Left hindlimb (tissue), 1 donor: ENCODE measurements around the gene PIGU.
"Not testable (repeated sequence)": the region's sequence is repeated elsewhere in the genome, so short reads cannot be mapped to it uniquely, and the experiment has no call there.

Experiments
- DNase-seq: peaks from one replicate; pipeline ENCODE4 v3.0.0-alpha.2; 2018

PIGU gene

GRCh38 chr20:34706912-34707784 is 30.3 kb upstream of the PIGU start:
- no peak for DNase-seq

- no peak for DNase-seq
Measured at GRCh38 chr20:34706302-34706875, 29.5 kb upstream of the PIGU start.

- DNase-seq = no peak
Measured at GRCh38 chr20:34705397-34706301, 28.8 kb upstream of the PIGU start.

GRCh38 chr20:34705008-34705396 is 28.1 kb upstream of the PIGU start:
- DNase-seq = no peak

GRCh38 chr20:34704177-34705007 is 27.5 kb upstream of the PIGU start, which contains the start of gene TP53INP2:
TSS of gene TP53INP2 (plus strand) at chr20:34704344. CDS start at chr20:34708740, 4,396 bp downstream.
- DNase-seq = peak; percentile 91

GRCh38 chr20:34703424-34704176 is 26.7 kb upstream of the PIGU start:
- no peak for DNase-seq

- DNase-seq = no peak
Measured at GRCh38 chr20:34703061-34703423, 26.1 kb upstream of the PIGU start.

GRCh38 chr20:34701405-34702085 is 24.7 kb upstream of the PIGU start:
- DNase-seq = no peak

GRCh38 chr20:34693414-34693813 is 16.5 kb upstream of the PIGU start:
- DNase-seq = no peak

- no peak for DNase-seq
Measured at GRCh38 chr20:34691838-34692237, 14.9 kb upstream of the PIGU start.

GRCh38 chr20:34689486-34689885 is 12.6 kb upstream of the PIGU start:
- DNase-seq = no peak

GRCh38 chr20:34683667-34684066 is 6.8 kb upstream of the PIGU start:
- DNase-seq = no peak

- DNase-seq = no peak
Measured at GRCh38 chr20:34680586-34681175, 3.8 kb upstream of the PIGU start.

GRCh38 chr20:34675993-34676641 is 775 bp downstream of the PIGU start:
- DNase-seq = no peak

GRCh38 chr20:34675561-34675960 is 1.3 kb downstream of the PIGU start:
- no peak for DNase-seq

- no peak for DNase-seq
Measured at GRCh38 chr20:34673412-34673811, 3.5 kb downstream of the PIGU start.

GRCh38 chr20:34669094-34669493 is 7.8 kb downstream of the PIGU start:
- no peak for DNase-seq

- not testable (repeated sequence) for DNase-seq
Measured at GRCh38 chr20:34664751-34665150, 12.1 kb downstream of the PIGU start.

- DNase-seq = no peak
Measured at GRCh38 chr20:34663213-34663943, 13.5 kb downstream of the PIGU start.
